H9 (cell line): ENCODE measurements around the gene FMO5. TPM values are rescaled to one million over a fixed set of nuclear protein-coding genes. Genes with fewer than 3 reads are reported as not detected.

Experiments
- DNase-seq: peaks from one replicate; pipeline ENCODE4 v3.0.0-alpha.2; 2017
- H2AFZ ChIP-seq: one replicate; pipeline ENCODE4 v1.6.1; 2013; ENCODE audit warnings: mild to moderate bottlenecking, low read length, control low read depth, moderate library complexity
- H2AK5ac ChIP-seq: 2 replicates; pipeline ENCODE4 v1.6.1; 2013; ENCODE audit warnings: low read length, control low read depth, mixed read lengths; ENCODE audit not compliant: insufficient read length
- H2BK120ac ChIP-seq: one replicate; pipeline ENCODE4 v1.6.1; 2013; ENCODE audit warnings: low read depth, mild to moderate bottlenecking, low read length, control low read depth, inconsistent platforms; ENCODE audit not compliant: poor library complexity, severe bottlenecking
- H2BK12ac ChIP-seq: 2 replicates; pipeline ENCODE4 v1.6.1; 2013; ENCODE audit warnings: low read length, control low read depth, mixed read lengths, low read depth; ENCODE audit not compliant: insufficient read length
- H2BK15ac ChIP-seq: 2 replicates; pipeline ENCODE4 v1.6.1; 2013; ENCODE audit warnings: low read depth, low read length, control low read depth
- H2BK20ac ChIP-seq: one replicate; pipeline ENCODE4 v1.6.1; 2013; ENCODE audit warnings: low read depth, mild to moderate bottlenecking, low read length, control low read depth, inconsistent platforms; ENCODE audit not compliant: poor library complexity, severe bottlenecking
- H2BK5ac ChIP-seq: 2 replicates; pipeline ENCODE4 v1.6.1; 2013; ENCODE audit warnings: low read length, control low read depth, mixed read lengths; ENCODE audit not compliant: insufficient read length
- H3K14ac ChIP-seq: 2 replicates; pipeline ENCODE4 v1.6.1; 2013; ENCODE audit warnings: low read length, control low read depth; ENCODE audit not compliant: insufficient read depth
- H3K18ac ChIP-seq: 2 replicates; pipeline ENCODE4 v1.6.1; 2013; ENCODE audit warnings: low read depth, mild to moderate bottlenecking, mixed read lengths, low read length, control low read depth; ENCODE audit not compliant: insufficient read length
- H3K23ac ChIP-seq: 2 replicates; pipeline ENCODE4 v1.6.1; 2013; ENCODE audit warnings: low read length, control low read depth, mixed read lengths, low read depth; ENCODE audit not compliant: insufficient read length
- H3K23me2 ChIP-seq: 2 replicates; pipeline ENCODE4 v1.6.1; 2013; ENCODE audit warnings: low read depth, mild to moderate bottlenecking, mixed read lengths, low read length, control low read depth; ENCODE audit not compliant: insufficient read length, poor library complexity, severe bottlenecking
- H3K27ac ChIP-seq: 2 replicates; pipeline ENCODE4 v1.5.1; 2013; ENCODE audit warnings: low read length, control low read depth, mixed read lengths, low read depth; ENCODE audit not compliant: insufficient read length
- H3K27me3 ChIP-seq: 2 replicates; pipeline ENCODE4 v1.6.1; 2013; ENCODE audit warnings: low read length, control low read depth, inconsistent platforms; ENCODE audit not compliant: insufficient read depth
- H3K4ac ChIP-seq: 2 replicates; pipeline ENCODE4 v1.6.1; 2013; ENCODE audit warnings: low read depth, mild to moderate bottlenecking, control low read depth, inconsistent platforms, low read length, moderate library complexity
- H3K4me1 ChIP-seq: 2 replicates; pipeline ENCODE4 v1.6.1; 2013; ENCODE audit warnings: low read length, control low read depth, inconsistent platforms; ENCODE audit not compliant: insufficient read depth
- H3K4me2 ChIP-seq: 2 replicates; pipeline ENCODE4 v1.6.1; 2013; ENCODE audit warnings: low read length, control low read depth, mixed read lengths; ENCODE audit not compliant: insufficient read length, insufficient read depth
- H3K56ac ChIP-seq: 2 replicates; pipeline ENCODE4 v1.6.1; 2013; ENCODE audit warnings: low read depth, mild to moderate bottlenecking, mixed read lengths, low read length, control low read depth; ENCODE audit not compliant: insufficient read length
- H3K79me1 ChIP-seq: 2 replicates; pipeline ENCODE4 v1.6.1; 2013; ENCODE audit warnings: low read depth, mild to moderate bottlenecking, moderate library complexity, low read length, control low read depth, inconsistent platforms; ENCODE audit not compliant: insufficient read depth, poor library complexity, severe bottlenecking
- H3K79me2 ChIP-seq: 2 replicates; pipeline ENCODE4 v1.6.1; 2013; ENCODE audit warnings: low read length, control low read depth, inconsistent platforms; ENCODE audit not compliant: insufficient read depth
- H3K9ac ChIP-seq: 2 replicates; pipeline ENCODE4 v1.6.1; 2013; ENCODE audit warnings: low read length, control low read depth, mixed read lengths; ENCODE audit not compliant: insufficient read length; ENCODE audit errors: extremely low read depth
- H3K9me3 ChIP-seq: one replicate; pipeline ENCODE4 v1.6.1; 2013; ENCODE audit warnings: low read depth, low read length, inconsistent platforms; ENCODE audit not compliant: control insufficient read depth
- H3T11ph ChIP-seq: one replicate; pipeline ENCODE4 v1.6.1; 2013; ENCODE audit warnings: mild to moderate bottlenecking, low read length, control low read depth, inconsistent platforms
- H4K20me1 ChIP-seq: one replicate; pipeline ENCODE4 v1.6.1; 2013; ENCODE audit not compliant: control insufficient read depth, insufficient read length, insufficient read depth
- H4K5ac ChIP-seq: 2 replicates; pipeline ENCODE4 v1.6.1; 2013; ENCODE audit warnings: low read depth, mild to moderate bottlenecking, mixed read lengths, low read length, control low read depth; ENCODE audit not compliant: insufficient read length
- H4K8ac ChIP-seq: replicated peaks from 2 replicates; pipeline ENCODE4 v1.6.1; 2013; ENCODE audit warnings: low read length, control low read depth, mixed read lengths, low read depth; ENCODE audit not compliant: insufficient read length
- H4K91ac ChIP-seq: 2 replicates; pipeline ENCODE4 v1.6.1; 2013; ENCODE audit warnings: low read depth, mild to moderate bottlenecking, moderate library complexity, mixed read lengths, low read length, control low read depth; ENCODE audit not compliant: insufficient read length
- H3K27ac Mint-ChIP-seq, 3 experiments: 2 replicates in 2 of 3; 3 replicates in 1 of 3; pipeline ENCODE4 v1.8.0; 2020 to 2021; ENCODE audit warnings: mixed read lengths in 3 of 3, mild to moderate bottlenecking in 1 of 3, moderate library complexity in 1 of 3
- H3K27me3 Mint-ChIP-seq: 2 replicates; pipeline ENCODE4 v1.8.0; 2021; ENCODE audit warnings: low read depth, mild to moderate bottlenecking, moderate library complexity, mixed read lengths
- H3K36me3 Mint-ChIP-seq, 3 experiments: 2 replicates in 2 of 3; 3 replicates in 1 of 3; pipeline ENCODE4 v1.8.0; 2020 to 2021; ENCODE audit warnings: low read depth in 3 of 3, mixed read lengths in 3 of 3; ENCODE audit not compliant: insufficient read depth in 1 of 3
- H3K4me1 Mint-ChIP-seq, 2 experiments: 2 replicates each; pipeline ENCODE4 v1.8.0; 2020; ENCODE audit warnings: mixed read lengths in 2 of 2
- H3K4me3 Mint-ChIP-seq, 2 experiments: 2 replicates in 1 of 2; 3 replicates in 1 of 2; pipeline ENCODE4 v1.8.0; 2020 to 2021; ENCODE audit warnings: mild to moderate bottlenecking in 2 of 2, mixed read lengths in 2 of 2, moderate library complexity in 1 of 2
- H3K9me3 Mint-ChIP-seq, 2 experiments: 2 replicates in 1 of 2; 3 replicates in 1 of 2; pipeline ENCODE4 v1.8.0; 2020; ENCODE audit warnings: mild to moderate bottlenecking in 2 of 2, mixed read lengths in 2 of 2, moderate library complexity in 1 of 2
- WGBS: extraction: QIAGEN DNeasy Blood & Tissue Kit; methylation state at CpG from one replicate; pipeline ENCODE4 v1.1.7; 2013; ENCODE audit warnings: missing lambda C conversion rate, low lambda C conversion rate, mixed read lengths; ENCODE audit not compliant: insufficient read length; ENCODE audit errors: extremely low coverage; 5-methylcytosine and 5-hydroxymethylcytosine counted together
- total RNA-seq: library from RNA; stranded (reverse); gene quantifications from 2 replicates; pipeline ENCODE4 v1.2.1, GENCODE V29; 2021
- TF ChIP-seq, protein P1 (sequence below): fragments of 200-600 bp; sonication (generic); conservative IDR thresholded peaks from 3 replicates; pipeline ENCODE4 v1.8.0; 2021; ENCODE audit warnings: antibody characterized with exemption, mild to moderate bottlenecking

FMO5 gene
- total RNA-seq, 1 experiment from 2014 or later, result 0.61 TPM

GRCh38 chr1:147177611-147178380 is 47.3 kb downstream of the FMO5 start:
- Histone ChIP-seq H4K20me1 (no peaks in the 10 kb centered on the region), H2BK12ac (no peak overlapping the region), H3K4ac (no peak overlapping the region), H3K23me2 (no peaks in the 10 kb centered on the region), H2AFZ (no peak overlapping the region), H3K79me2 (0 out of 2 replicates have a peak, but pooled peaks cover 1% of the 10 kb centered on the region), H3K4me2 (no peak overlapping the region), H4K5ac (no peak overlapping the region), H2BK5ac (no peak overlapping the region), H4K8ac (no peak overlapping the region), H3K9ac (no peak overlapping the region), H3T11ph (no peak overlapping the region), H3K79me1 (no peaks in the 10 kb centered on the region), H2BK15ac (no peak overlapping the region), H3K9me3 (no peaks in the 10 kb centered on the region), H3K23ac (no peak overlapping the region), H3K14ac (no peak overlapping the region; the same call in 1 of the 2 replicates), H3K18ac (no peak overlapping the region), H3K27me3 (no peaks in the 10 kb centered on the region), H3K4me1 (no peaks in the 10 kb centered on the region; the same call in 1 of the 2 replicates), H3K56ac (no peak overlapping the region), H4K91ac (no peak overlapping the region), H2AK5ac (no peak overlapping the region), H3K27ac (no peak overlapping the region), H2BK120ac (no peak overlapping the region), H2BK20ac (no peak overlapping the region)
- Mint-ChIP-seq H3K36me3 (peaks cover 4 to 24% (median 15%) of the 10 kb centered on the region in 3 experiments; a peak in 5 of 7 replicates), H3K27me3 (no peaks in the 10 kb centered on the region), H3K4me1 (peaks cover 12% of the 10 kb centered on the region in 2 experiments), H3K4me3 (no peak overlapping the region; a peak in 1 of 5 replicates), H3K27ac (no peak overlapping the region), H3K9me3 (peaks cover 0 to 16% of the 10 kb centered on the region in 2 experiments; a peak in 3 of 5 replicates)
- TF ChIP-seq, protein P1, sequence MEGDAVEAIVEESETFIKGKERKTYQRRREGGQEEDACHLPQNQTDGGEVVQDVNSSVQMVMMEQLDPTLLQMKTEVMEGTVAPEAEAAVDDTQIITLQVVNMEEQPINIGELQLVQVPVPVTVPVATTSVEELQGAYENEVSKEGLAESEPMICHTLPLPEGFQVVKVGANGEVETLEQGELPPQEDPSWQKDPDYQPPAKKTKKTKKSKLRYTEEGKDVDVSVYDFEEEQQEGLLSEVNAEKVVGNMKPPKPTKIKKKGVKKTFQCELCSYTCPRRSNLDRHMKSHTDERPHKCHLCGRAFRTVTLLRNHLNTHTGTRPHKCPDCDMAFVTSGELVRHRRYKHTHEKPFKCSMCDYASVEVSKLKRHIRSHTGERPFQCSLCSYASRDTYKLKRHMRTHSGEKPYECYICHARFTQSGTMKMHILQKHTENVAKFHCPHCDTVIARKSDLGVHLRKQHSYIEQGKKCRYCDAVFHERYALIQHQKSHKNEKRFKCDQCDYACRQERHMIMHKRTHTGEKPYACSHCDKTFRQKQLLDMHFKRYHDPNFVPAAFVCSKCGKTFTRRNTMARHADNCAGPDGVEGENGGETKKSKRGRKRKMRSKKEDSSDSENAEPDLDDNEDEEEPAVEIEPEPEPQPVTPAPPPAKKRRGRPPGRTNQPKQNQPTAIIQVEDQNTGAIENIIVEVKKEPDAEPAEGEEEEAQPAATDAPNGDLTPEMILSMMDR, result no peak
- peak; percentile 37 for DNase-seq
- no CpG with 5 or more reads among the region's 36 CpGs for WGBS
